ENCODE data around the gene TNRC6C. TPM values are rescaled to one million over a fixed set of nuclear protein-coding genes. Genes with fewer than 3 reads are reported as not detected.
"Not testable (repeated sequence)": the region's sequence is repeated elsewhere in the genome, so short reads cannot be mapped to it uniquely, and the experiment has no call there.

TNRC6C gene
- total RNA-seq, 1 donor from 2014 or later: 22.4 TPM

- Histone ChIP-seq H3K27me3 (ENCODE audit: low read depth) (no peaks in the 10 kb centered on the region), H3K4me3 (no peak overlapping the region), H3K27ac (no peak overlapping the region), H3K9me3 (no peaks in the 10 kb centered on the region), H3K4me1 (no peaks in the 10 kb centered on the region), H3K36me3 (peaks cover 100% of the 10 kb centered on the region)
- ATAC-seq (no peak), DNase-seq (no peak)
- intact Hi-C loops (cut with DNase I): no loop called here
- TF ChIP-seq CTCF (IDR thresholded peaks at IDR 0.05): no peak
Measured at GRCh38 chr17:78075011-78075410, 116.5 kb downstream of the TNRC6C start.

DNA sequence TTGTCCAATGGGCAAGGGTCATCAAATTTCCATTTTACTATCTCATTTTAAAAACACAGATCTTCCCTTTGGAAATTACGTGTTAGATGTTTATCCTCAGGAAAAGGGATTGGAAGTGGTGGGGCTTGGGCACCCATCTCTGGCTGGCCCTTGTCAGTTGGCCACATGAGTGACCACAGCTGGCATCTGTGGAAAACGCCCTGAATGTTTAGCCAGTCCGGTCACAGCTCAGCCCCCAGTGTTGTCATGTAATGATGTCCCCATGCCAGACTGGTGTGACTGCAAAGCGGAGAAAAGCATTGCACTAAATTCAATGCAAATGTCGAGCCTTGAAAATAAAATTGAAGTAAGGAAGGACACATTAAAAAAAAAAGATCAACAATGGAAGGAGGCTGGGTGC lies 117.0 kb downstream of the TNRC6C start:
- DNase-seq (no peak), ATAC-seq (no peak)
- TF ChIP-seq CTCF (IDR thresholded peaks at IDR 0.05): no peak
- H3K27ac ChIP-seq: no peak overlapping the region
- peaks cover 100% of the 10 kb centered on the region for H3K36me3 ChIP-seq
- no peaks in the 10 kb centered on the region for H3K9me3 ChIP-seq
- H3K4me1 ChIP-seq: no peaks in the 10 kb centered on the region
- H3K27me3 ChIP-seq (ENCODE audit: low read depth): no peaks in the 10 kb centered on the region
- no peak overlapping the region for H3K4me3 ChIP-seq
- intact Hi-C loops (cut with DNase I): no loop called here

- Histone ChIP-seq H3K27ac (no peak overlapping the region), H3K27me3 (ENCODE audit: low read depth) (no peaks in the 10 kb centered on the region), H3K4me1 (no peaks in the 10 kb centered on the region), H3K9me3 (no peaks in the 10 kb centered on the region), H3K4me3 (no peak overlapping the region), H3K36me3 (peaks cover 96% of the 10 kb centered on the region)
- intact Hi-C loops (cut with DNase I): no loop called here
- DNase-seq (no peak), ATAC-seq (no peak)
- no peak for TF ChIP-seq CTCF (IDR thresholded peaks at IDR 0.05)
Measured at GRCh38 chr17:78079253-78079652, 120.8 kb downstream of the TNRC6C start.

GRCh38 chr17:78081551-78081950 lies 123.0 kb downstream of the TNRC6C start:
- no peaks in the 10 kb centered on the region for H3K27me3 ChIP-seq (ENCODE audit: low read depth)
- ATAC-seq: no peak
- H3K27ac ChIP-seq: no peak overlapping the region
- TF ChIP-seq CTCF (IDR thresholded peaks at IDR 0.05): no peak
- no peaks in the 10 kb centered on the region for H3K4me1 ChIP-seq
- peaks cover 81% of the 10 kb centered on the region for H3K36me3 ChIP-seq
- intact Hi-C loops (cut with DNase I): no loop called here
- H3K9me3 ChIP-seq: no peaks in the 10 kb centered on the region
- H3K4me3 ChIP-seq: no peak overlapping the region
- no peak for DNase-seq

DNA sequence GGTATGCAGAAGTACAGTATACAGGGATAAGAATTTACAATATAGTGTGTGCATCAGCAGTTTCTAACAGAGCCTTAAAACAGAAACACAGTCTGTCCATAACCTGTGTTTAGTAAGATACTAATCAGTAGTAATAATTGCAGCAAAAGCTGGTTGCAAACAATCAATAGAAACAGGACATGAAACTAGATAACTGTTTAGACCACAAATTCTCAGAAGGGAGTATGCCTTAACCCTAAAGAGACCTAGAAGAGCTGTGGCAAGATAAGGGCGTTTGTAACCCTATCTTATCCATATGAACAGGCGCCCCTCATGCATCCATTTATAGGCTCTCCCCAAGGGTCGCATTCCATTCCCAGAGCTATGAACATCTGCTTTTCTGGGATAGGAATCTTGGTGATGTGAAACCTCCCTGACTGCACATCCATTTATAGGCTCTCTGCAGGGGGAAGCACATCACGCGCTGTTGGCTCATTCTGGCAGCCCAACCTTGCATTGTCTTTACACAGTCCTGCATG lies 123.9 kb downstream of the TNRC6C start:
- peaks cover 81% of the 10 kb centered on the region for H3K36me3 ChIP-seq
- H3K4me1 ChIP-seq; ATAC-seq; H3K27me3 ChIP-seq (ENCODE audit: low read depth); H3K9me3 ChIP-seq; H3K27ac ChIP-seq; H3K4me3 ChIP-seq; DNase-seq; intact Hi-C loops (cut with DNase I): not testable (repeated sequence)

DNA sequence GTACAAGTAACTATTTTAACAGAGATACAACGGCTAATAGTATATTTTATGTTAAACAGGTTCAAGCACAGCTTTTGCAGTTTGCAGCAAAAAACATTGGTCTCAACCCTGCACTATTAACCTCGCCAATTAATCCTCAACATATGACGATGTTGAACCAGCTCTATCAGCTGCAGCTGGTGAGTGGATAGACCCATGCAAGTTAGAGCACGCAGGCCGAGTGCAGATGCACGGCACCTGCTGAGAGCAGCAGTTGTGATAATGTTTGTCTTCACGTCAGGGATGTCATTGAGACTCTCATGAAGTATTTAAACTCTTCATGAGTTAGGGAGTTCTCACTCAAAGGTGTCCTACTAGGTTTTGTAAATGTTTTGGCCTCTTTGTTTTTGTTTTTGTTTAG lies 124.5 kb downstream of the TNRC6C start:
- no peak for TF ChIP-seq CTCF (IDR thresholded peaks at IDR 0.05)
- ATAC-seq (no peak), DNase-seq (no peak)
- H3K27ac ChIP-seq: no peak overlapping the region
- intact Hi-C loops (cut with DNase I): no loop called here
- no peaks in the 10 kb centered on the region for H3K27me3 ChIP-seq (ENCODE audit: low read depth)
- H3K36me3 ChIP-seq: peaks cover 81% of the 10 kb centered on the region
- no peaks in the 10 kb centered on the region for H3K4me1 ChIP-seq
- H3K4me3 ChIP-seq: no peak overlapping the region
- H3K9me3 ChIP-seq: no peaks in the 10 kb centered on the region
